Parathyroid adenoma (tissue), 2 donors: ENCODE results near the gene MALSU1.

Experiments
- H2AFZ ChIP-seq: fragments of 300-600 bp; sonication (generic); one replicate; pipeline ENCODE4 v1.7.0; 2017; ENCODE audit warnings: antibody characterized with exemption, mild to moderate bottlenecking
- H3K27ac ChIP-seq: fragments of 300-600 bp; sonication (generic); one replicate; pipeline ENCODE4 v1.7.0; 2017
- H3K27me3 ChIP-seq: fragments of 300-600 bp; sonication (generic); one replicate; pipeline ENCODE4 v1.7.0; 2017; ENCODE audit warnings: low read length; ENCODE audit not compliant: control insufficient read depth, insufficient read depth
- H3K36me3 ChIP-seq: fragments of 300-600 bp; sonication (generic); one replicate; pipeline ENCODE4 v1.7.0; 2017; ENCODE audit warnings: low read length; ENCODE audit not compliant: control insufficient read depth, insufficient read depth
- H3K4me1 ChIP-seq: fragments of 300-600 bp; sonication (generic); one replicate; pipeline ENCODE4 v1.7.0; 2017; ENCODE audit warnings: control low read depth
- H3K4me2 ChIP-seq: fragments of 300-600 bp; sonication (generic); one replicate; pipeline ENCODE4 v1.7.0; 2017; ENCODE audit warnings: low read length
- H3K4me3 ChIP-seq: fragments of 300-600 bp; sonication (generic); one replicate; pipeline ENCODE4 v1.7.0; 2017; ENCODE audit warnings: low read depth, low read length
- H3K79me2 ChIP-seq: fragments of 300-600 bp; sonication (generic); one replicate; pipeline ENCODE4 v1.7.0; 2017; ENCODE audit warnings: control low read depth
- H3K9ac ChIP-seq: fragments of 300-600 bp; sonication (generic); one replicate; pipeline ENCODE4 v1.7.0; 2017; ENCODE audit warnings: mild to moderate bottlenecking
- H3K9me3 ChIP-seq: fragments of 300-600 bp; sonication (generic); one replicate; pipeline ENCODE4 v1.7.0; 2017; ENCODE audit warnings: low read length; ENCODE audit not compliant: control insufficient read depth
- TF ChIP-seq, protein P1 (sequence below): fragments of 300-600 bp; sonication (generic); IDR thresholded peaks from one replicate; pipeline ENCODE4 v1.7.0; 2017; ENCODE audit warnings: antibody characterized with exemption, mild to moderate bottlenecking
- donor health status: primary hyperparathyroidism.

The MALSU1 gene

DNA sequence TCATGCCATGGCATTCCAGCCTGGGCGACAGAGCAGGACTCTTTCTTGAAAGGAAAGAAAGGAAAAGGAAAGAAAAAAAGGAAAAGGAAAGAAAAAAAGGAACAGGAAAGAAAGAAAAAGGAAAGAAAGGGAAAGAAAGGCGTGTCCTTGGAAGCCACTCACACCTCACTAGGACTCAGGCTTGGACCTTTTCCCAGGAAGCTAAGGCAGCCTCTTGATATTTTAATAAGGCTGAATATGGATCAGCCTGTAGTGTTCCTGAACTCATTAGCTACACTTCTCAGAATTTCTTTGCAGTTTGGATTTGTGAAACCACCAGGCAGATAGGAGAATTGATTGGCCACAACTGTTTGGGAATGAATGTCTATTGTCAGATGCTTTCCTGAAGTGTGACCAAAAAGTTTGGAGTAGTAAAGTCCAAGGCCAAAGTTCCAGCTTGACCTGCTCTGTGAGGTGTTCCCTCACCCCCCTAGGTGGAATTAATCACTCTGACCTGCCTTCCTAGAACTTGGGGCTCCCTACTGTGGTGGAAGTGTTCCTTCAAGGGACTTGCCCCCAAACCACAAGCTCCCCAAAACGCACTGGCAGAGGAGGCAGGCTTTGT lies 7.1 kb upstream of the MALSU1 start:
- H2AFZ ChIP-seq = no peak overlapping the region
- no peak overlapping the region for H3K4me2 ChIP-seq
- no peaks in the 10 kb centered on the region for H3K9me3 ChIP-seq
- H3K4me3 ChIP-seq = no peak overlapping the region
- H3K27ac ChIP-seq = no peak overlapping the region
- no peaks in the 10 kb centered on the region for H3K36me3 ChIP-seq
- TF ChIP-seq, protein P1, sequence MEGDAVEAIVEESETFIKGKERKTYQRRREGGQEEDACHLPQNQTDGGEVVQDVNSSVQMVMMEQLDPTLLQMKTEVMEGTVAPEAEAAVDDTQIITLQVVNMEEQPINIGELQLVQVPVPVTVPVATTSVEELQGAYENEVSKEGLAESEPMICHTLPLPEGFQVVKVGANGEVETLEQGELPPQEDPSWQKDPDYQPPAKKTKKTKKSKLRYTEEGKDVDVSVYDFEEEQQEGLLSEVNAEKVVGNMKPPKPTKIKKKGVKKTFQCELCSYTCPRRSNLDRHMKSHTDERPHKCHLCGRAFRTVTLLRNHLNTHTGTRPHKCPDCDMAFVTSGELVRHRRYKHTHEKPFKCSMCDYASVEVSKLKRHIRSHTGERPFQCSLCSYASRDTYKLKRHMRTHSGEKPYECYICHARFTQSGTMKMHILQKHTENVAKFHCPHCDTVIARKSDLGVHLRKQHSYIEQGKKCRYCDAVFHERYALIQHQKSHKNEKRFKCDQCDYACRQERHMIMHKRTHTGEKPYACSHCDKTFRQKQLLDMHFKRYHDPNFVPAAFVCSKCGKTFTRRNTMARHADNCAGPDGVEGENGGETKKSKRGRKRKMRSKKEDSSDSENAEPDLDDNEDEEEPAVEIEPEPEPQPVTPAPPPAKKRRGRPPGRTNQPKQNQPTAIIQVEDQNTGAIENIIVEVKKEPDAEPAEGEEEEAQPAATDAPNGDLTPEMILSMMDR = no peak
- no peaks in the 10 kb centered on the region for H3K4me1 ChIP-seq
- no peak overlapping the region for H3K9ac ChIP-seq
- H3K79me2 ChIP-seq = no peaks in the 10 kb centered on the region
- no peaks in the 10 kb centered on the region for H3K27me3 ChIP-seq

- Histone ChIP-seq H3K9ac (no peak overlapping the region), H2AFZ (no peak overlapping the region), H3K27me3 (no peaks in the 10 kb centered on the region), H3K27ac (no peak overlapping the region), H3K36me3 (no peaks in the 10 kb centered on the region), H3K79me2 (no peaks in the 10 kb centered on the region), H3K9me3 (no peaks in the 10 kb centered on the region), H3K4me3 (no peak overlapping the region), H3K4me2 (no peak overlapping the region), H3K4me1 (no peaks in the 10 kb centered on the region)
- TF ChIP-seq, protein P1 = no peak
These were observed 6.5 kb upstream of the MALSU1 start for GRCh38 chr7:23292623-23293022.

DNA sequence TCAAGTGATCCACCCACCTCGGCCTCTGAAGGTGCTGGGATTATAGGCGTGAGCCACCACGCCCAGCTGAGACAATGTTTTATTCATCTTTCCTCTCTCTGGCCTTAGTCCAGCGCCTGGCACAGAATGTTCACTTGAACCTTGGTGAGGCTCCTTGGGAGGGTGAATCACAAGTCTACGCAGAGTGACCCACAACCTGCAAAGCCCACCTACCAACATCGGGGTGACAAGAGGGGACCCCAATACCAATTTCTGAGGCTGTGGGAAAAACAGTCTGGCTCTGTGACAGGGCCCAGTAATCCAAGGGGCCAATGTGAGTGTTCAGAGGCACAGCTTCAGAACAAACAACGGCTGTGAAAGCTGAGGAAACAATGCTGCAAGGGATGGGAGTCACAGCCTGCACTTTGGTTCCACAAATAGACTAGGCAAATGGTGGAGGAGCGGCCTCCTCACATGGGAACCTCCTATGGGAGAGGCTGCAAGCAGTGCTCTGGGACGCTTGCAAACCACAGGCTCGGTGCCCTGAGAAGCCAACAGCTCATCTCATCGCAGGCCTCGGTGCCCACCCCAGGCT lies 5.6 kb upstream of the MALSU1 start:
- Histone ChIP-seq H3K79me2 (peaks cover under 1% of the 10 kb centered on the region), H3K4me1 (no peaks in the 10 kb centered on the region), H3K4me3 (no peak overlapping the region), H3K9me3 (no peaks in the 10 kb centered on the region), H3K9ac (no peak overlapping the region), H3K4me2 (no peak overlapping the region), H3K27ac (no peak overlapping the region), H3K27me3 (no peaks in the 10 kb centered on the region), H2AFZ (no peak overlapping the region), H3K36me3 (no peaks in the 10 kb centered on the region)
- TF ChIP-seq, protein P1 = no peak

DNA sequence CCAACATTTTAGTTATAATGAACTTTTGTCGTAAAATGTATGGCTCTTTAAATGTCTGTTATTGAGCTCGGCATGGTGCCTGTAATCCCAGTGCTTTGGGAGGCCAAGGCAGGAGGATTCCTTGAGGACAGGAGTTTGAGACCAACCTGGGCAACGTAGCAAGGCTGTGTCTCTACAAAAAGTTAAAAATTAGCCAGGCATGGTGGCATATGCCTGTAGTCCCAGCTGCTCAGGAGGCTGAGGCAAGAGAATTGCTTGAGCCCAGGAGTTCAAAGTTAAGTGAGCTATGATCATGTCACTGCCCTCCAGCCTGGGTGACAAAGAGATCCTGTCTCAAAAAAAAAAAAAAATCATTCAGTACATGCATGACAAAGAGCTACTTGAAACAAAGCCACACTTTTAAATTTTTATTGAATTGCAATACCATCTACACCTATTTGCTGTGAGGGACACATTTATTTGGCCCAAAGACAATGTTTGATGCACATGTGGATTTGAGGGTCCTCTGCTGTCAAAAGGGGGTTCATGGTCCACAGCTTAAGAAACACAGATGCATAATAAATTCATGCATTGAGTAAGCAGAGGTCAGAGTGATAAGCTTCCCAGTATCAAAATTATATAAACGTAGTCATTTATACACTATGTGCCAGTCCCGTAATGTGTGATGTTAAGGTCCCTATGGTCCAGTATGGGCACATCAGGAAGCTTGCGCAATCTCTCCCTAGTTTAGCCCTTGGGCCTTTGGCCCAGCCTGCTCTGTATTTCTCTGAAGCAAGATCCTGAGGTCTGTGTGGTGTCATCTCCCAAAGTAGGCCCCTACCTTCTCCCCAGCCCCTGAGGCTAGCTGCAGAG lies 4.4 kb upstream of the MALSU1 start:
- TF ChIP-seq, protein P1 = no peak
- no peak overlapping the region for H3K9ac ChIP-seq
- H3K27ac ChIP-seq = no peak overlapping the region
- H2AFZ ChIP-seq = no peak overlapping the region
- peaks cover 10% of the 10 kb centered on the region for H3K79me2 ChIP-seq
- no peaks in the 10 kb centered on the region for H3K36me3 ChIP-seq
- no peaks in the 10 kb centered on the region for H3K27me3 ChIP-seq
- H3K4me2 ChIP-seq = no peak overlapping the region
- H3K4me3 ChIP-seq = no peak overlapping the region
- H3K9me3 ChIP-seq = no peaks in the 10 kb centered on the region
- no peaks in the 10 kb centered on the region for H3K4me1 ChIP-seq
